GM18505 (cell line): ENCODE data around the gene OR51M1.
"Not testable (repeated sequence)": the region's sequence is repeated elsewhere in the genome, so short reads cannot be mapped to it uniquely, and the experiment has no call there.

Source experiments
- ATAC-seq: cut with Tn5 transposase; IDR thresholded peaks from one replicate; pipeline ENCODE4 v1.9.1; 2021; ENCODE audit not compliant: unreplicated experiment
- POLR2A ChIP-seq: IDR thresholded peaks from 4 replicates; pipeline ENCODE4 v1.6.1; 2011; ENCODE audit warnings: borderline replicate concordance; ENCODE audit not compliant: insufficient read depth, insufficient read length; ENCODE audit errors: extremely low read depth

OR51M1 gene, protein sequence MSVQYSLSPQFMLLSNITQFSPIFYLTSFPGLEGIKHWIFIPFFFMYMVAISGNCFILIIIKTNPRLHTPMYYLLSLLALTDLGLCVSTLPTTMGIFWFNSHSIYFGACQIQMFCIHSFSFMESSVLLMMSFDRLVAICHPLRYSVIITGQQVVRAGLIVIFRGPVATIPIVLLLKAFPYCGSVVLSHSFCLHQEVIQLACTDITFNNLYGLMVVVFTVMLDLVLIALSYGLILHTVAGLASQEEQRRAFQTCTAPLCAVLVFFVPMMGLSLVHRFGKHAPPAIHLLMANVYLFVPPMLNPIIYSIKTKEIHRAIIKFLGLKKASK

DNA sequence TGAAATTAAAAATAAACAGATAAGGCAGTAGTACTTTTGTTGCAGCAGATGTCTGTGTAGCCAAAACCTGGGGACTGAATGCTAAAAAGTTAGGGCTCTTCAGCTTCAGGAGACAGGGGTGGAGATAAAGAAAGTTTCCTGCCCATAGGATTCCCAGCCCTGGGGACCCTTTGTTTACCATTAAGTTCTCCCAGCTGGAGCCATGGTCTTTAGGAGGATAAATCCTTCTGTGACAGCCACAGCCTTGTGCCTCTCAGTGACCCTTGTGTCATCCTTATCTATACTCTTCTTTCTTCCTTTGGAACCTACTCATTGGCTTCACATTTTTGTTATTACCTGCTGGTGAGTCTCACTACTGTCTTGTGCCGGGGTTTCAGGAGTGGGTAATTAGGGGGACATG, at the start of gene OR51M1:
TSS of gene OR51M1 (plus strand) at position 237 of the 400 bp plus-strand sequence. CDS start 5,587 bp downstream, outside the sequence.
- no peak for TF ChIP-seq POLR2A
- ATAC-seq, result no peak

DNA sequence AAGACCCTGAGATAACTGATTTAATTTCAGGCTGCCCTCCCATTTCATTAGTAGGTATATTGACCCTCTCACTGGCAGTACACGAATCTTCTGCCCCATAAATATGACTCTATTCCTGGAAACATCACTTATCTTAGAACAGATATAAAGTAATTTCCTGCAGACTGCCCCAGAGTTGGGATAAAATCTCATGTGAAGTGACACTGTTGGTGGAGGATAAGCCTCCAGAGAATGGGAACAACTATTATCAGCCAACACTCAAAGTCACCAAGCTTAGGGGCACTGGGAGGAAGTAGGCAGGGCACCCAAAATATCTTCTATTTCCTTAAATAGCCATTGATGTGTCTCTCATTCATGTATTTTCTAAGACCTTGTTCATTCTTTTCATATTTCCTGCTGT, 48.4 kb upstream of the OR51M1 start:
- TF ChIP-seq POLR2A, result no peak
- ATAC-seq, result no peak

DNA sequence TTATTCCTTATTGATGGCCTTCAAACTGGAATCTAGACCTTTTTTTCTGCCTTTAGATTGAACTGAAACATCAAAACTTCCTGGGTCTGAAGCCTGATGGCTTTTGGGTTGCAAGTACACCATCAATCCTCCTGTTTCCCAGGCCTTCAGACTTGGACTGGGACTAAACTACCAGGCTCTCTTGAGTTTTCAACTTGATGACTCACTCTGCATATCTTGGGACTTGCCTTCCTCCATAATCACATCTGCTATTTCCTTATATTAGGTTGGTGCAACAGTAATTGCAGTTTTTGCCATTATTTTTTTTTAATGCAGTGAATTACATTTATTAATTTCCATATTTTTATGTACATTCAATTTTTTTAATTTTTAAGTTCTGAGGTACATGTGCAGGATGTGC, 47.3 kb upstream of the OR51M1 start:
- no peak for ATAC-seq
- TF ChIP-seq POLR2A, result no peak

DNA sequence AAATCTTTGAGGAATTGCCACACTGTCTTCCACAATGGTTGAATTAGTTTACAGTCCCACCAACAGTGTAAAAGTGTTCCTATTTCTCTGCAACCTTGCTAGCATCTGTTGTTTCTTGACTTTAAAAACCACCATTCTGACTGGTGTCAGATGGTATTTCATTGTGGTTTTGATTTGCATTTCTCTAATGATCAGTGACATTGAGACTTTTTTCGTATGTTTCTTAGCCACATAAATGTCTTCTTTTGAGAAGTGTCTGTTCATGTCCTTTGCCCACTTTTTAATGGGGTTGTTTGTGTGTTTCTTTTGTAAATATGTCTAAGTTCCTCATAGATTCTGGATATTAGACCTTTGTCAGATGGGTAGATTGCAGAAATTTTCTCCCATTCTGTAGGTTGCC, 46.4 kb upstream of the OR51M1 start:
- ATAC-seq, result not testable (repeated sequence)

DNA sequence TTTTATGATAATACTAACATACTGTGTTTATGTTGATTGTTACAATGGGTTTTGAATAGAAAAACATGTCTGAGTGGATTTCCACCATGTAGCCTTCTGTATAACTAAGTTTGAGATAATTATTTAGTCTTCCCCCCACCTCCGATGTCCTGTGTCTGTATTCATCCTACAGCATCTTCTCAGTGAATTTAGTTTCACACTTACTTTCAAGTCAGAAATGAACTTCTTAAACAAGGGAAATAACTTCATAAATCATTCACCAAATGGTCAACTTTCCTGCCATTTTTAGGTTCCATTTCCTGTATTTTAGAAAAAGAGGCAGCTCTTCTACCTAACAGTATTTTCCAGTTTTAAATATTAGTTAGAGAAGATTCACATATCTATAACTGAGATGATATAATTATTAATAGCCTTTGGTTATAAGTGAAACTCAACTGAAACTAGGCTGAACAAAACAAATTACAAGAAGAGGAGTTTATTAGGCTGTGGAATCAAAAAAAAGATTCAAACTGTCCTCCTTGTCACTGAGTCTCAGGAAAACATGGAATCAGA, 43.8 kb upstream of the OR51M1 start:
- peak; percentile 60 for ATAC-seq
- no peak for TF ChIP-seq POLR2A

DNA sequence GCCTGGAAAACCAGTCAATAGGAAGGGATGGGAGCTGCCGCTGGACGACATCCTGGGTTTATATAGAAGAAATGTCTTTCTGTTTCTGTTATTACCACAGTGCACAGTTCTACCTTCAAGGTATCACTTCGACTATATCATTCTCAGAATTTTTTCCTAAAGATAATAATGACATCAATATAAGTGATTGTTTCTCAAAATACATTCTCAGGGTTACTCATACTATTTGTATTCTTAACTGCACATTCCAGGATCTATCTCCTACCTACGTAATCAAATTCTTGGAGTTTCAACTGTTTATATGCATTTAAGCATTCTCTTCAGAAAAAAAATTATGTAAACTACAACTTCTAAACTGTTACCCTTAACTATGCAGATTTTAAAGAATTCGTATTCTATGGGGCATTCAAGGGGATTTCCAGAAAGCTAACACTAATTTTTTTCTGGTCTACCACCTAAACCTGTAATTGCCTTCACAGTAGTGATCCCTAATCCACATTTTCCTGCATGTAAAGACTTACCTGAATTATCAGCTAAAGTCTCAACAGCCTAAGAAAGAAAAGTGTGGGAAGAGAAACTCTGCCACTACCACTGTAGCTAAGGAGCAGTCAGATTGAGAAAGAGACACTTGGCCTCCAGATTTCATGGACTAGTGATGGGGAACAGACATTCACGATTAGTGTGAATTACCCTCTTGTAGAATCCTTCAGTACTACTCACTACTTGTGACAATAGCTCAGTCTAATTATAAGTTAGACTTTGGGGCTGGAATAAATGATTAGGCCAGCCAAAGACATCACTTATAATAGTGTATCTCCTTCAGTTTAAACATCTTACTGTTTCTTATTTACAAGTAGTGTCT, 39.9 kb upstream of the OR51M1 start, which contains the start of gene OR51B5:
TSS of gene OR51B5 (minus strand) at position 51 of the 862 bp plus-strand sequence. CDS start at position 51, 0 bp downstream.
- no peak for TF ChIP-seq POLR2A
- no peak for ATAC-seq

DNA sequence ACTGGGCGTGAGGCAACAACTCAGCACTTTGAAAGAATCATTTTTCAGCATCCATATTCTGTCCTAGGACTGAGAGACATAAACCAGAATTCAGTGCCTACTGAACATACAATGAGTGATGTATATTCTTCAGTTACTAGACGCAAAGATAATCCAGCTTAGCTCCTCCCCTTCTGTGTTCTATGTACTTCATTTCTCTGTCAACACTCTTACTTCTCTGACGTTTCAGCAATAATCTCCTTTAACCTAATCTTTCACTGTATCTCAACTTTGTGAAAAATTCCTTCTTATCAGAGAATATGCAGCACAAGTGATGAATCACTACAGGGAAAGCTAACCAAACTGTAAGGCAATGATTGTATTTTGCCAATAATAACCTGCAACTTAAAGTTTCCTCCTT, 37.8 kb upstream of the OR51M1 start:
- no peak for TF ChIP-seq POLR2A
- no peak for ATAC-seq

DNA sequence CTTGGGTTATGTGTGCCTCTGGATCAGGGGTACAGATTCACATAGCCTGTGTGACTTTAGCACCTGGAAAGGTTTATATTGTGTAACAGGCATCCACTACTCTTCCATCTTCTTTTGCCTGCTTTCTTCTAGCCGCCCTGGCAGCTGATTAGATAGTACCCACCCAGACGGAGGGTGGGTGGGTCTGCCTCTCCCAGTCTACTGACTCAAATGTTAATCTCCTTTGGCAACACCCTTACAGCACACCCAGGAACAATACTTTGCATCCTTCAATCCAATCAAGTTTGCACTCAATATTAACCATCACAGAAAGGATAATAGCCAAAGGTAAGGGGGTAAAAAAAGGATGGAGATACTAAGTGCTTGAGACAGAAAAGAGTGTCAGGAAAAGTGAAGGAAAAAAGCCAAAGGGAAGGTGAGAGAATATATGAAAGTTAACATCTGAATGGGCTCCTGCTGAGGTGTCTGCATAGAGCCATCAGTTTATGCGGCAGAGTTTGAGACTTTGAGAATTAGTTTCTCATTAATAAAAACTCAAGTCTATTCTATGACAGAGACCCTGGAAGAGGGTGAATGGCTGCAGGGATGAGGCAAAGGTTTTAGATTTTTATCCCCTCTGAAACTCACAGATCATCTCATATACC, 34.9 kb upstream of the OR51M1 start:
- no peak for ATAC-seq
- TF ChIP-seq POLR2A, result no peak

DNA sequence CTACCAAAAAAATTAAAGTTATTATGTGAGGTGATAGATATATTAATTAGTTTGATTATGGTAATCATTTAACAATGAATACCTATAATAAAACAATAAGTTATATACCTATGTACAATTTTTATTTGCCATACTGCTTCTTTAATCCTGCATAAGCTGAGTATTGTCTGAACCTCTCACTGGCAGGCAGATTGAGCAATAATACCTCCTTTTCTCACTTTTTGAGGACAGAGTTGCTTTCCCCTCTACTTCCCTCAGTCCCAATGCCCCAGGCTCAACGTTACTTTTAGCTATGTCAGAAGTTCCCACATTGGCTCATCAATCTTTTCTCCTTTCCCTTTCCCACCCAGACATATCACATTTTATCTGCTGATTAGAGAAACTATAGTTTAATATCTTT, 34.1 kb upstream of the OR51M1 start:
- no peak for ATAC-seq
- no peak for TF ChIP-seq POLR2A

DNA sequence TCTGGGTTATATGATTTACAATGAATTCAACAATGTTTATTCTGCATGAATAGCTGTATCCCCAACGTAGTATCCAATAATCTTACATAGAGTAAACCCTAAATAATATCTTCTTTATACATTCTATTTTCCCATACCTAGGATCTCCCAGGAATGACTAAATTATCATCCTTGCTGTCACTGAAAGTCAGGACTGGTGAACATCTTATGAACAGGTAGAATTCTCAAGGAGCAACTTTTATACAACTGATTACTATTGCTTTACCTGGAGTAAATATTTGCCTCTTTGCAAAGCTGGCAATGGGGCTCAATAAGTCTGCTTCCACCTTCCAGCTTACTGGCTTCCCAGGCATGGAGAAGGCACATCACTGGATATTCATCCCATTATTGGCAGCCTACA, 32.4 kb upstream of the OR51M1 start, which contains the start of gene OR51B6:
TSS of gene OR51B6 (plus strand) at position 301 of the 400 bp plus-strand sequence. CDS start at position 301, 0 bp downstream.
- no peak for ATAC-seq
- no peak for TF ChIP-seq POLR2A

DNA sequence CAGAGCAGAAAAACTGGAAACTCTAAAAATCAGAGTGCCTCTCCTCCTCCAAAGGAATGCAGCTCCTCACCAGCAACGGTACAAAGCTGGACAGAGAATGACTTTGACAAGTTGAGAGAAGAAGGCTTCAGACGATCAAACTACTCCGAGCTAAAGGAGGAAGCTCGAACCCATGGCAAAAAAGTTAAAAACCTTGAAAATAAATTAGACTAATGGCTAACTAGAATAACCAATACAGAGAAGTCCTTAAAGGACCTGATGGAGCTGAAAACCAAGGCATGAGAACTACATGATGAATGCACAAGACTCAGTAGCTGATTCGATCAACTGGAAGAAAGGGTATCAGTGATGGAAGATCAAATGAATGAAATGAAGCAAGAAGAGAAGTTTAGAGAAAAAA, 27.6 kb upstream of the OR51M1 start:
- not testable (repeated sequence) for ATAC-seq

DNA sequence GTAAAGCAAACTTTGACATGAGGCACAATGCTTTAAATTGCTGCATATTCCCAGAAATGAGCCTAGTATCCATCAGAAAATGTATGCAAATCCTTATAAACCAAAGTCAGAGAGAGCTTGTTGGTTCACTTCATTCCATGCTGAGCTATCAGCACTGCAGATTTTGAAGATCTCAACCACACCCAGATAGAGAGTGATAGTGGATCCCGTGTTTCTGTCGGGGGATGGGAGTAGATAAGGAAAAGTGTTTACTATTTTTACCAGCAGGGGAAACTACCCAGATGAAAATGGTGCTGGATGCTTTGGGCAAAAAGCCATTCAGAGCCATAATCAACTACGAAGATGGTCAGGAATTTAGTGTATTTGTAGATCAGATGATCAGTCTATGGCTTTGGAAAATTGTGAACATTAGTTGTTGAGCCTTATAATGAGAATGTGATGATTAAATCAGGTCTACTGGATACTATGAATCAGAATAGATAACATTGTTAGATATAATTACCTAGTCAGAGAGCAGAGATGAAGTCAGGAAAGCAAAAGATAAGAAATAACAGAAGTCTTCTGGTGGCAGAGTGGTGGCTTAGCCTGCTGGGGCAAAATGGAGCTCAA, 21.5 kb upstream of the OR51M1 start:
- no peak for ATAC-seq

DNA sequence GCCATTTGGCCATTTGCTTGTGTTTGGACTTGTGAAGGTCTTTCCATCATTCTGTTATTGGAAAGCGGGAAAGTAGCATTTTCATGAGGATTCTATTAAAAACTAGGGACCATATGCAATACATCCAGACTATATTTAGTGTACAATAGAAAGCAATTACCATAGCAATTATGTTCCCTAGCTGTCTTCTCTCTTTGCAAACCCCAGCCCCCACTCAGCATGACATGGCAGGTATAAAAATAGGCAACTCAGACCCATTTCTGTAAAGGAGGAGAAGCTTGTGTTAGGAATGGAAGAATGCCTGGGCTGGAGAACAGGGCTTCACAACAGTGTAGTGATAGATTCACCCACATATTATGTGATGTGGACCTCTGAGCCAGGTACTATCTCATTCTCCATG, 19.9 kb upstream of the OR51M1 start:
- ATAC-seq, result no peak
- TF ChIP-seq POLR2A, result no peak

More for the DNA sequence above, 21.5 kb upstream of the OR51M1 start:
- no peak for TF ChIP-seq POLR2A

DNA sequence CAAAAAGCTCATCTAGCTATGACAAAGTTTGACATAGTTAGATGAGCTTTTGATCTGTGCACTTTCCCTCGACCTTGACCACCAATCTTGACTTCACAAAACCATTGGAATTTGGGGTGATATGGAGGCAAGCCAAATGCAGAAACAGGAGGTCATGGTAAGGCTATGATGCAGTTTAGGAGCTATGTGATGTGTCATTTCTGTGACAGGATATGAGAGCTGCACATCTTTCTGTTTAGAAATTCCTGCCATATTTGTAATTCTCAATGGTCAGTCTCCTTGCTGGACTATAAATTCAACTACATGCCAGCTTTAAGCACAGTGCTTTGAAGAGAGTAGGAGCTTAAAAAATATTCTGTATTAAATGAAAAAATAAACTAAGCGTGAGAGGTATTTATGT, 19.4 kb upstream of the OR51M1 start:
- no peak for ATAC-seq
- no peak for TF ChIP-seq POLR2A

DNA sequence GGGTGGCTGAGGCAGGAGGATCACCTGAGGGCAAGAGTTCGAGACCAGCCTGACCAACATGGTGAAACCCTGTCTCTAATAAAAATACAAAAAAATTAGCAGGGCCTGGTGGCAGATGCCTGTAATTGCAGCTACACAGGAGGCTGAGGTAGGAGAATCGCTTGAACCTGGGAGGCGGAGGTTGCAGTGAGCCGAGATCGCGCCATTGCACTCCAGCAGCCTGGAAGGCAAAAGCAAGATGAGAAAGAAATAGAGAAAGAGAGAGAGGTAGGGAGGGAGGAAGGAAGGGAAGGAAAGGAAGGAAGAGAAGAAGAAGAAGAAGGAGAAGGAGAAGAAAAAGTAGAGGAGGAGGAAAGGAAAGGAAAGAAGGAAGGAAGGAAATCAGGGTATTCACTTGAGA, 17.2 kb upstream of the OR51M1 start:
- ATAC-seq, result not testable (repeated sequence)
